ENCODE measurements around the gene L3MBTL1. TPM values are rescaled to one million over a fixed set of nuclear protein-coding genes. Genes with fewer than 3 reads are reported as not detected.

The L3MBTL1 gene
- total and polyA plus RNA-seq, 2 donors (not counting 3 experiments of a cell fraction or from before 2014, with no cell fraction given): 5.2 to 8.2 TPM

DNA sequence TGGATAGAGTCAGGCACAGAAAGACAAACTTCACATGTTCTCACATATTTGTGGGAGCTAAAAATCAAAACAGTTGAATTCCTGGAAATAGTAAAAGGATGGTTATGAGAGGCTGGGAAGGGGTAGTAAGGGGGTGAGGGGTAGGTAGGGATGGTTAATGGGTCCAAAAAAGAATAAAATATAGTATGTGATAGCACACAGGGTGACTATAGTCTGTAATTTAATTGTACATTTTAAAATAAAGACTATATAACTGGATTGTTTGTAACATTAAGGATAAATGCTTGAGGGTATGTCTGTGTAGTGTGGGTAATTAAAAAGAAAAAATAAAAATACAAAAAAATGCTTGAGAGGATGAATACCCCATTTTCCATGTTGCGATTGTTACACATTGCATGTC, 39.9 kb upstream of the L3MBTL1 start:
- Histone ChIP-seq H3K4me1 (ENCODE audit: control insufficient read depth, extremely low read depth, insufficient read depth, low read length) (peaks cover 5% of the 10 kb centered on the region), H2AFZ (ENCODE audit: low read depth, low read length) (no peak overlapping the region), H3K9me1 (replicated peaks; ENCODE audit: control insufficient read depth, extremely low read depth, insufficient read depth, low read length) (no peaks in the 10 kb centered on the region), H3K36me3 (ENCODE audit: control insufficient read depth in 2 of 2, extremely low read depth in 1 of 2, insufficient read depth in 2 of 2, low read length in 2 of 2) (peaks cover 14 to 27% of the 10 kb centered on the region in 2 experiments), H3K9me3 (replicated peaks; ENCODE audit: control insufficient read depth, insufficient read depth, low read length) (no peaks in the 10 kb centered on the region), H3K27me3 (ENCODE audit: control insufficient read depth in 2 of 2, insufficient read depth in 2 of 2, low read length in 2 of 2) (no peaks in the 10 kb centered on the region), H3K9ac (replicated peaks; ENCODE audit: extremely low read depth, insufficient read depth, low read length) (no peak overlapping the region), H4K20me1 (replicated peaks; ENCODE audit: control insufficient read depth, extremely low read depth, insufficient read depth, low read length) (peaks cover 17% of the 10 kb centered on the region), H3K79me2 (ENCODE audit: control insufficient read depth, insufficient read depth, low read length) (peaks cover 7% of the 10 kb centered on the region), H3K4me3 (replicated peaks in 1 of 3; ENCODE audit: insufficient read depth in 1 of 3, low read depth in 1 of 3, low read length in 3 of 3) (no peak overlapping the region), H3K27ac (ENCODE audit: insufficient read depth, low read depth, low read length) (no peak overlapping the region), H3K4me2 (ENCODE audit: insufficient read depth, low read length) (no peak overlapping the region)
- no peak for TF ChIP-seq FOS (IDR thresholded peaks at IDR 0.05; ENCODE audit: borderline replicate concordance, insufficient read depth, low read length)
- no peak for TF ChIP-seq POLR2AphosphoS5 (IDR thresholded peaks at IDR 0.05; ENCODE audit: insufficient read depth, low read depth, low read length)
- TF ChIP-seq GATA2 (IDR thresholded peaks at IDR 0.05; ENCODE audit: insufficient read depth, insufficient read length, low read depth, low read length): no peak
- TF ChIP-seq, protein P1, sequence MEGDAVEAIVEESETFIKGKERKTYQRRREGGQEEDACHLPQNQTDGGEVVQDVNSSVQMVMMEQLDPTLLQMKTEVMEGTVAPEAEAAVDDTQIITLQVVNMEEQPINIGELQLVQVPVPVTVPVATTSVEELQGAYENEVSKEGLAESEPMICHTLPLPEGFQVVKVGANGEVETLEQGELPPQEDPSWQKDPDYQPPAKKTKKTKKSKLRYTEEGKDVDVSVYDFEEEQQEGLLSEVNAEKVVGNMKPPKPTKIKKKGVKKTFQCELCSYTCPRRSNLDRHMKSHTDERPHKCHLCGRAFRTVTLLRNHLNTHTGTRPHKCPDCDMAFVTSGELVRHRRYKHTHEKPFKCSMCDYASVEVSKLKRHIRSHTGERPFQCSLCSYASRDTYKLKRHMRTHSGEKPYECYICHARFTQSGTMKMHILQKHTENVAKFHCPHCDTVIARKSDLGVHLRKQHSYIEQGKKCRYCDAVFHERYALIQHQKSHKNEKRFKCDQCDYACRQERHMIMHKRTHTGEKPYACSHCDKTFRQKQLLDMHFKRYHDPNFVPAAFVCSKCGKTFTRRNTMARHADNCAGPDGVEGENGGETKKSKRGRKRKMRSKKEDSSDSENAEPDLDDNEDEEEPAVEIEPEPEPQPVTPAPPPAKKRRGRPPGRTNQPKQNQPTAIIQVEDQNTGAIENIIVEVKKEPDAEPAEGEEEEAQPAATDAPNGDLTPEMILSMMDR (IDR thresholded peaks at IDR 0.05; ENCODE audit: extremely low read depth in 1 of 2, insufficient read depth in 1 of 2, low read depth in 1 of 2, low read length in 2 of 2): no peak
- ChIA-PET CTCF (no interaction called here), POLR2A (no interaction called here)
- BruUV-seq (replicated peaks): no TSS peak
- dilution Hi-C loops (cut with MboI; ENCODE audit: extremely low pct_ligation_motif_present, low sequenced_read_pairs) (no loop called here), intact Hi-C loops (cut with micrococcal nuclease) (no loop called here)
- FAIRE-seq (no peak), DNase-seq (ENCODE audit: low read depth, low spot score) (no peak)

DNA sequence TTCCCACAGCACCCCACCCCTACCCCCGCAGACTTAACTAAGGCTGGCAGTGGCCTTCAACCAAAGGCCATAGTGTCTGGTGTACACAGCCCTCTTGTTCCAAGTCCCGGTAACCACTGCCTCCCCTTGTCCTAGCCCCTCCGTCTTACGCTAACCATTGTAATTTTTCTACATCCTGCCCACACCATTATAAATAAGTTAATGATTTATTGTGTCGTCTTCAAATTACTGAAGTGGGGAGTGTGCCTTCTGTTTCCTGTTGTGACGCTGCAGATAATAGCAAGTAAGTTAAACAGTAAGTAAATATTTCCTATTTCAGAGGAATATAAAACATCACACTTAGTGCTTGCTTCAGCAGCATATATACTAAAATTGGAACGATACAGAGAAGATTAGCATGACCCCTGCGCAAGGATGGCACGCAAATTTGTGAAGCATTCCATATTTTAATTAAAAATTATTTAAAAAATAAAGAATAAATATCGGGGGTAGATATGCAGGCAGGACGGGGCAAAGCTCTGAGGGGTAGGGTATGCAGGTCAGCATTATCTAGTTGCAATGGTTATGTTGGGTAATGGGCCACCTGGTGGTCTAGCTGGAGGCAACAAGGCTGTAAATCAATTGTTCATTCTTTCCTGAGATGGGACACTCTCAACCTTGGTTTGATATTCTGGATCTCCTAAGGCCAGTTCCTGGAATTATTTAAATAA, 34.7 kb upstream of the L3MBTL1 start:
- DNase-seq (ENCODE audit: low read depth, low spot score) (no peak), FAIRE-seq (no peak)
- TF ChIP-seq GATA2 (IDR thresholded peaks at IDR 0.05; ENCODE audit: insufficient read depth, insufficient read length, low read depth, low read length) (no peak), POLR2AphosphoS5 (IDR thresholded peaks at IDR 0.05; ENCODE audit: insufficient read depth, low read depth, low read length) (no peak), POLR2A (IDR thresholded peaks at IDR 0.05; ENCODE audit: low read depth, low read length) (no peak), JUN (IDR thresholded peaks at IDR 0.05; ENCODE audit: borderline replicate concordance, insufficient read depth, insufficient read length, low read depth) (no peak)
- H3K4me1 ChIP-seq (ENCODE audit: control insufficient read depth, extremely low read depth, insufficient read depth, low read length): peaks cover 5% of the 10 kb centered on the region
- intact Hi-C loops (cut with micrococcal nuclease) (loop anchor here (5.0 kb wide), 1 partner anchor 34 kb away; the partner anchor contains the start of gene L3MBTL1), dilution Hi-C loops (cut with MboI; ENCODE audit: extremely low pct_ligation_motif_present, low sequenced_read_pairs) (no loop called here)
- H3K27ac ChIP-seq (ENCODE audit: insufficient read depth, low read depth, low read length): no peak overlapping the region
- H4K20me1 ChIP-seq (replicated peaks; ENCODE audit: control insufficient read depth, extremely low read depth, insufficient read depth, low read length): peaks cover 4% of the 10 kb centered on the region
- no peak overlapping the region for H3K9ac ChIP-seq (replicated peaks; ENCODE audit: extremely low read depth, insufficient read depth, low read length)
- CTCF ChIA-PET: no interaction called here
- H3K4me3 ChIP-seq (replicated peaks in 1 of 3; ENCODE audit: insufficient read depth in 1 of 3, low read depth in 1 of 3, low read length in 3 of 3): no peak overlapping the region
- H3K27me3 ChIP-seq (ENCODE audit: control insufficient read depth in 2 of 2, insufficient read depth in 2 of 2, low read length in 2 of 2): peaks cover 5 to 29% of the 10 kb centered on the region in 2 experiments
- no peak overlapping the region for H2AFZ ChIP-seq (ENCODE audit: low read depth, low read length)
- POLR2A ChIA-PET: no interaction called here
- H3K9me3 ChIP-seq (replicated peaks; ENCODE audit: control insufficient read depth, insufficient read depth, low read length): no peaks in the 10 kb centered on the region
- no peaks in the 10 kb centered on the region for H3K36me3 ChIP-seq (ENCODE audit: control insufficient read depth in 2 of 2, extremely low read depth in 1 of 2, insufficient read depth in 2 of 2, low read length in 2 of 2)
- H3K9me1 ChIP-seq (replicated peaks; ENCODE audit: control insufficient read depth, extremely low read depth, insufficient read depth, low read length): no peaks in the 10 kb centered on the region
- no peak overlapping the region for H3K4me2 ChIP-seq (ENCODE audit: insufficient read depth, low read length)
- no peaks in the 10 kb centered on the region for H3K79me2 ChIP-seq (ENCODE audit: control insufficient read depth, insufficient read depth, low read length)
- BruUV-seq (replicated peaks): no TSS peak
